DMS79 (cell line): ENCODE results near the gene RPS6KA4.

Source experiments
- DNase-seq: peaks from one replicate; lab custom pipeline; 2025; lab: John Stamatoyannopoulos, UW

Gene RPS6KA4

GRCh38 chr11:64419818-64420485 lies 61.0 kb downstream of the RPS6KA4 start:
- DNase-seq: no peak
